Gastrocnemius medialis (tissue), 4 donors: Measurements from ENCODE around the gene ABO. TPM values are rescaled to one million over a fixed set of nuclear protein-coding genes. Genes with fewer than 3 reads are reported as not detected.
"Not testable (repeated sequence)": the region's sequence is repeated elsewhere in the genome, so short reads cannot be mapped to it uniquely, and the experiment has no call there.

Experiments used
- ATAC-seq, 2 donors: fragments of 150-250 bp; one replicate each; pipeline ENCODE4 v1.9.1; 2016
- DNase-seq, 2 donors: peaks; one replicate each; pipeline ENCODE4 v3.0.0-alpha.2; 2019
- H3K27ac ChIP-seq, 4 donors: fragments of 200-600 bp; sonication (generic); 1 replicate in 1 of 4; 2 replicates in 3 of 4; pipeline ENCODE4 v1.5.1; 2016 to 2018; ENCODE audit warnings: mild to moderate bottlenecking in 2 of 4, moderate library complexity in 1 of 4
- H3K27me3 ChIP-seq, 3 donors: fragments of 200-600 bp; sonication (generic) in 2 of 3; 1 replicate in 1 of 3; 2 replicates in 2 of 3; pipeline versions ENCODE4 v1.5.1 to v1.6.0; 2016 to 2019; ENCODE audit warnings: mild to moderate bottlenecking in 1 of 3, moderate library complexity in 1 of 3
- H3K36me3 ChIP-seq, 2 donors: fragments of 200-600 bp; sonication (generic) in 1 of 2; one replicate each; pipeline ENCODE4 v1.5.1; 2017 to 2018
- H3K4me1 ChIP-seq, 2 donors: fragments of 200-600 bp; sonication (generic) in 1 of 2; one replicate each; pipeline ENCODE4 v1.5.1; 2016 to 2017; ENCODE audit warnings: mild to moderate bottlenecking in 2 of 2
- H3K4me3 ChIP-seq, 4 donors: fragments of 200-600 bp; sonication (generic) in 3 of 4; 1 replicate in 1 of 4; 2 replicates in 3 of 4; pipeline ENCODE4 v1.5.1; 2016 to 2019; ENCODE audit warnings: mild to moderate bottlenecking in 2 of 4
- H3K9me3 ChIP-seq, 3 donors: fragments of 200-600 bp; sonication (generic) in 2 of 3; 1 replicate in 1 of 3; 2 replicates in 2 of 3; pipeline ENCODE4 v1.5.1; 2016 to 2019
- CTCF ChIP-seq, 5 experiments: fragments of 450-650 bp in 3 of 5; fragments of 200-600 bp in 2 of 5; sonication (generic) in 2 of 5; IDR thresholded peaks in 4 of 5; conservative IDR thresholded peaks in 1 of 5; 1 replicate in 4 of 5; 2 replicates in 1 of 5; pipeline ENCODE4 v1.5.1; 2016 to 2019; ENCODE audit warnings: antibody characterized with exemption in 5 of 5, mild to moderate bottlenecking in 3 of 5, moderate library complexity in 3 of 5
- POLR2A ChIP-seq, 2 donors: fragments of 450-650 bp; IDR thresholded peaks; one replicate each; pipeline ENCODE4 v1.6.1; 2017; ENCODE audit warnings: antibody characterized with exemption in 2 of 2, mild to moderate bottlenecking in 2 of 2, moderate library complexity in 2 of 2
- in situ Hi-C, 4 donors: fragments of 200-750 bp; cut with MboI; loops; one replicate each; pipeline versions ENCODE4 v1.15.0 to v1.8.0; 2017; ENCODE audit warnings: low sequenced_read_pairs in 4 of 4
- intact Hi-C: fragments of 100-400 bp; cut with DNase I; formaldehyde crosslinking; loops from one replicate; pipeline ENCODE4 v1.15.1; 2023; ENCODE audit warnings: low total_unique reads
- total RNA-seq, 4 donors: library from RNA; depleted of rRNA; stranded (reverse); fragments of >200 nt; gene quantifications; one replicate each; pipeline versions ENCODE4 v1.1.0 to v1.2.3, GENCODE V29; 2016

ABO gene
- total RNA-seq, 4 donors from 2014 or later = 0.24 to 2.4 (median 0.44) TPM; not detected in 1

DNA sequence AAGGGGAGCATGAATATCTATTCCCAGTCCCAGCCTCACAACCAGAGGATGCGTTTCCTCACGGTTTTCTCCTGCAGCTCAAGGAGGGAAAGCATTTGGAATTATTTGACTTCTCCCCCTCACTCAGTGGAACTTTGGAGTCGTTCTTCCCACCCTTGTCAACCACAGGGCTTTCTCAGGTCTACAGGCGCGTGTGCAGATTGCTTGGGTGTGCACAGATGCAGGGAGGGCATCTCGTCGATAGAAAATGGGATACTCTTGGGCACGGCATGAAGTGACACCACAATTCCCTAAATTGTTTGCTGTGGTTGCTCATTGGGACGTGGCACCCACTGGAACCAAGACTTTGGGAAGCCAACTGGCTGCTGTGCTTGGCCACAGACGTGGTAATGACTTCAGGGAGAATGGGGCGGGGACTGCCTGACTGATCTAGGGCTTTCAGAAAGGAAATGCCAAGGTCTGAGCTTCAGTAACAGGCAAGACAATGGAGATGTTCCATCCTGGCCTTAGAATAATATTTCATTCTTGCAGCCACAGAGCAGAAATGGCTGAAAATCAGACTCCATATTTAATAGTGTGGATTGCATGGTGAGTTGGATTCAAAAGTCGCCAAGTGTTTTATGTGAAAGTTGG is 53.7 kb downstream of the ABO start:
- intact Hi-C loops = no loop called here
- in situ Hi-C loops = no loop called here
- H3K27me3 ChIP-seq = peaks cover 0 to 8% (median 8%) of the 10 kb centered on the region in 3 donors
- no peaks in the 10 kb centered on the region for H3K36me3 ChIP-seq
- no peak overlapping the region for H3K4me3 ChIP-seq
- DNase-seq (no peak), ATAC-seq (no peak)
- TF ChIP-seq CTCF (IDR thresholded peaks at IDR 0.05 in 4 of 5, conservative IDR thresholded peaks at IDR 0.05 in 1 of 5) (no peak), POLR2A (IDR thresholded peaks at IDR 0.05) (no peak)
- H3K4me1 ChIP-seq = no peaks in the 10 kb centered on the region
- H3K27ac ChIP-seq = no peak overlapping the region
- H3K9me3 ChIP-seq = no peaks in the 10 kb centered on the region

- H3K4me3 ChIP-seq, H3K9me3 ChIP-seq, H3K4me1 ChIP-seq, ATAC-seq, H3K36me3 ChIP-seq, H3K27ac ChIP-seq, in situ Hi-C loops, DNase-seq, intact Hi-C loops: not testable (repeated sequence)
- H3K27me3 ChIP-seq = peaks cover 0 to 10% (median 4%) of the 10 kb centered on the region in 3 donors
These were observed 56.7 kb downstream of the ABO start for GRCh38 chr9:133218049-133218975.

GRCh38 chr9:133217333-133217988 is 57.5 kb downstream of the ABO start:
- ATAC-seq, DNase-seq, intact Hi-C loops: not testable (repeated sequence)

GRCh38 chr9:133214276-133214675 is 60.7 kb downstream of the ABO start:
- ATAC-seq, H3K9me3 ChIP-seq, H3K27ac ChIP-seq, H3K4me3 ChIP-seq, intact Hi-C loops, H3K36me3 ChIP-seq, DNase-seq, in situ Hi-C loops, H3K4me1 ChIP-seq: not testable (repeated sequence)
- H3K27me3 ChIP-seq = peaks cover 0 to 14% (median 8%) of the 10 kb centered on the region in 3 donors

More at GRCh38 chr9:133217333-133217988, 57.5 kb downstream of the ABO start:
- H3K27ac ChIP-seq, in situ Hi-C loops, H3K4me3 ChIP-seq, H3K4me1 ChIP-seq, H3K9me3 ChIP-seq, H3K36me3 ChIP-seq: not testable (repeated sequence)
- H3K27me3 ChIP-seq = peaks cover 0 to 10% (median 4%) of the 10 kb centered on the region in 3 donors

GRCh38 chr9:133210609-133211008 is 64.4 kb downstream of the ABO start:
- DNase-seq (no peak), ATAC-seq (no peak)
- in situ Hi-C loops = no loop called here
- H3K4me1 ChIP-seq = no peaks in the 10 kb centered on the region
- H3K36me3 ChIP-seq = no peaks in the 10 kb centered on the region
- no peak overlapping the region for H3K27ac ChIP-seq
- peaks cover 0 to 12% (median 10%) of the 10 kb centered on the region in 3 donors for H3K27me3 ChIP-seq
- H3K4me3 ChIP-seq = no peak overlapping the region
- TF ChIP-seq CTCF (IDR thresholded peaks at IDR 0.05 in 4 of 5, conservative IDR thresholded peaks at IDR 0.05 in 1 of 5) (no peak), POLR2A (IDR thresholded peaks at IDR 0.05) (no peak)
- intact Hi-C loops = no loop called here
- no peaks in the 10 kb centered on the region for H3K9me3 ChIP-seq

- TF ChIP-seq CTCF (IDR thresholded peaks at IDR 0.05 in 4 of 5, conservative IDR thresholded peaks at IDR 0.05 in 1 of 5) = no peak
- no peak for TF ChIP-seq POLR2A (IDR thresholded peaks at IDR 0.05)
- Histone ChIP-seq H3K9me3 (no peaks in the 10 kb centered on the region), H3K4me1 (no peaks in the 10 kb centered on the region), H3K27me3 (peaks cover 0 to 12% (median 9%) of the 10 kb centered on the region in 3 donors), H3K27ac (no peak overlapping the region), H3K36me3 (no peaks in the 10 kb centered on the region), H3K4me3 (no peak overlapping the region)
- DNase-seq (no peak), ATAC-seq (no peak)
- in situ Hi-C loops (no loop called here), intact Hi-C loops (no loop called here)
These were observed 64.8 kb downstream of the ABO start for GRCh38 chr9:133210202-133210532.

GRCh38 chr9:133209327-133210201 is 65.4 kb downstream of the ABO start:
- H3K9me3 ChIP-seq, DNase-seq, H3K27ac ChIP-seq, H3K4me1 ChIP-seq, intact Hi-C loops, H3K36me3 ChIP-seq, H3K4me3 ChIP-seq, ATAC-seq, in situ Hi-C loops: not testable (repeated sequence)
- peaks cover 0 to 12% (median 9%) of the 10 kb centered on the region in 3 donors for H3K27me3 ChIP-seq
